ENCODE data around the gene AHDC1.

- TF ChIP-seq, protein P1, sequence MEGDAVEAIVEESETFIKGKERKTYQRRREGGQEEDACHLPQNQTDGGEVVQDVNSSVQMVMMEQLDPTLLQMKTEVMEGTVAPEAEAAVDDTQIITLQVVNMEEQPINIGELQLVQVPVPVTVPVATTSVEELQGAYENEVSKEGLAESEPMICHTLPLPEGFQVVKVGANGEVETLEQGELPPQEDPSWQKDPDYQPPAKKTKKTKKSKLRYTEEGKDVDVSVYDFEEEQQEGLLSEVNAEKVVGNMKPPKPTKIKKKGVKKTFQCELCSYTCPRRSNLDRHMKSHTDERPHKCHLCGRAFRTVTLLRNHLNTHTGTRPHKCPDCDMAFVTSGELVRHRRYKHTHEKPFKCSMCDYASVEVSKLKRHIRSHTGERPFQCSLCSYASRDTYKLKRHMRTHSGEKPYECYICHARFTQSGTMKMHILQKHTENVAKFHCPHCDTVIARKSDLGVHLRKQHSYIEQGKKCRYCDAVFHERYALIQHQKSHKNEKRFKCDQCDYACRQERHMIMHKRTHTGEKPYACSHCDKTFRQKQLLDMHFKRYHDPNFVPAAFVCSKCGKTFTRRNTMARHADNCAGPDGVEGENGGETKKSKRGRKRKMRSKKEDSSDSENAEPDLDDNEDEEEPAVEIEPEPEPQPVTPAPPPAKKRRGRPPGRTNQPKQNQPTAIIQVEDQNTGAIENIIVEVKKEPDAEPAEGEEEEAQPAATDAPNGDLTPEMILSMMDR (conservative IDR thresholded peaks at IDR 0.05 in 1 of 2, IDR thresholded peaks at IDR 0.05 in 1 of 2; ENCODE audit: low read depth in 1 of 2, low read length in 2 of 2), result no peak
- no peak for TF ChIP-seq EZH2 (IDR thresholded peaks at IDR 0.05; ENCODE audit: low read length, missing control alignments)
Observed at GRCh38 chr1:27603681-27604578, at the start of gene AHDC1.

Data from fibroblast of lung (primary cell).